HG02759 (cell line): ENCODE measurements around the gene DSC1.
"Not testable (repeated sequence)": the region's sequence is repeated elsewhere in the genome, so short reads cannot be mapped to it uniquely, and the experiment has no call there.

Source experiments
- ATAC-seq: cut with Tn5 transposase; IDR thresholded peaks from one replicate; pipeline ENCODE4 v1.9.1; 2021; ENCODE audit warnings: mild to moderate bottlenecking, moderate library complexity; ENCODE audit not compliant: unreplicated experiment

Gene DSC1

GRCh38 chr18:31177369-31177768 is 14.7 kb upstream of the DSC1 start:
- ATAC-seq, result not testable (repeated sequence)

- no peak for ATAC-seq
These were observed 13.9 kb upstream of the DSC1 start for GRCh38 chr18:31176531-31176930.

- no peak for ATAC-seq
These were observed 8.6 kb upstream of the DSC1 start for GRCh38 chr18:31171144-31171839.

- no peak for ATAC-seq
These were observed 7.7 kb upstream of the DSC1 start for GRCh38 chr18:31170335-31170734.

- ATAC-seq, result no peak
These were observed 250 bp downstream of the DSC1 start for GRCh38 chr18:31162419-31162793.

- ATAC-seq, result no peak
These were observed 768 bp downstream of the DSC1 start for GRCh38 chr18:31161757-31162418.

GRCh38 chr18:31156821-31157763 is 5.6 kb downstream of the DSC1 start:
- ATAC-seq, result no peak

GRCh38 chr18:31155498-31155897 is 7.2 kb downstream of the DSC1 start:
- ATAC-seq, result no peak

GRCh38 chr18:31154181-31154580 is 8.5 kb downstream of the DSC1 start:
- no peak for ATAC-seq

GRCh38 chr18:31149351-31149750 is 13.3 kb downstream of the DSC1 start:
- no peak for ATAC-seq

GRCh38 chr18:31148600-31148999 is 14.1 kb downstream of the DSC1 start:
- ATAC-seq, result no peak

- ATAC-seq, result no peak
These were observed 15.8 kb downstream of the DSC1 start for GRCh38 chr18:31146809-31147208.

- ATAC-seq, result no peak
These were observed 19.6 kb downstream of the DSC1 start for GRCh38 chr18:31143025-31143424.

- no peak for ATAC-seq
These were observed 23.9 kb downstream of the DSC1 start for GRCh38 chr18:31138709-31139108.

GRCh38 chr18:31134988-31135529 is 27.6 kb downstream of the DSC1 start:
- ATAC-seq, result no peak

- ATAC-seq, result no peak
These were observed 33.1 kb downstream of the DSC1 start for GRCh38 chr18:31129398-31130115.

- no peak for ATAC-seq
These were observed 36.8 kb downstream of the DSC1 start for GRCh38 chr18:31125878-31126277.

- ATAC-seq, result not testable (repeated sequence)
These were observed 39.5 kb downstream of the DSC1 start for GRCh38 chr18:31123125-31123524.

- no peak for ATAC-seq
These were observed 42.1 kb downstream of the DSC1 start for GRCh38 chr18:31120594-31120993.

- no peak for ATAC-seq
These were observed 45.6 kb downstream of the DSC1 start for GRCh38 chr18:31116853-31117595.
